ENCODE results near the gene NR2E1.

DNA sequence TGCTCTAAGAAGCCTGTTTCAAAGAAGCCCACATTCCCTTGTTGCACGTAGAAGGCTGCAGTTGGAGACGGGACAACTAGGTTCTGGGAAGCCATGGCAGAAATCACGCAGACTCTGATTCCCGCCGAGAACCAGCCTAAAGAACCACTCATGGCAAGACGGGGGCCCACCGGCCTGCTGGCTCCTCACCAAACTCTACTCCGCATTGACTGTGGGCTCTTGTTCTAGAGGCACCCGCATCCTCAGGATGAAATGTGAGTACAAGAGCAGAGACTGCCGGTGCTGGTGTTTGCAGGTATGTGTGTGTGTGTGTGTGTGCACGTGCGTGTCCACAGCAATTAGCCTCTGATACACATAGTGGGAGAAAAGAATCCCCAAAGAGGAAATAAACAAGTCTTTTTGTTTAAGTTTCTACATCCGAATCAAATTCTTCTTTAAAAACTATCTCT, 42.3 kb upstream of the NR2E1 start:
- TF ChIP-seq ZNF670 (tag by site-specific recombination; IDR thresholded peaks at IDR 0.05; ENCODE audit: low read depth) (no peak), ZNF16 (tag by site-specific recombination; IDR thresholded peaks at IDR 0.05; ENCODE audit: low read depth) (no peak), ZNF114 (tag by site-specific recombination; IDR thresholded peaks at IDR 0.05) (no peak), ZNF510 (tag by site-specific recombination; IDR thresholded peaks at IDR 0.05; ENCODE audit: insufficient replicate concordance) (no peak), ZNF768 (tag by site-specific recombination; IDR thresholded peaks at IDR 0.05) (no peak), ZNF521 (tag by site-specific recombination; IDR thresholded peaks at IDR 0.05) (no peak), TSHZ1 (tag by site-specific recombination; IDR thresholded peaks at IDR 0.05; ENCODE audit: borderline replicate concordance) (no peak), REST (tag by site-specific recombination; IDR thresholded peaks at IDR 0.05) (no peak), ZFP37 (tag by site-specific recombination; IDR thresholded peaks at IDR 0.05) (no peak), ZNF274 (IDR thresholded peaks at IDR 0.05; ENCODE audit: low read length) (no peak), ZNF274 (tag by site-specific recombination; IDR thresholded peaks at IDR 0.05; ENCODE audit: borderline replicate concordance) (no peak)
- TF ChIP-seq, protein P1, sequence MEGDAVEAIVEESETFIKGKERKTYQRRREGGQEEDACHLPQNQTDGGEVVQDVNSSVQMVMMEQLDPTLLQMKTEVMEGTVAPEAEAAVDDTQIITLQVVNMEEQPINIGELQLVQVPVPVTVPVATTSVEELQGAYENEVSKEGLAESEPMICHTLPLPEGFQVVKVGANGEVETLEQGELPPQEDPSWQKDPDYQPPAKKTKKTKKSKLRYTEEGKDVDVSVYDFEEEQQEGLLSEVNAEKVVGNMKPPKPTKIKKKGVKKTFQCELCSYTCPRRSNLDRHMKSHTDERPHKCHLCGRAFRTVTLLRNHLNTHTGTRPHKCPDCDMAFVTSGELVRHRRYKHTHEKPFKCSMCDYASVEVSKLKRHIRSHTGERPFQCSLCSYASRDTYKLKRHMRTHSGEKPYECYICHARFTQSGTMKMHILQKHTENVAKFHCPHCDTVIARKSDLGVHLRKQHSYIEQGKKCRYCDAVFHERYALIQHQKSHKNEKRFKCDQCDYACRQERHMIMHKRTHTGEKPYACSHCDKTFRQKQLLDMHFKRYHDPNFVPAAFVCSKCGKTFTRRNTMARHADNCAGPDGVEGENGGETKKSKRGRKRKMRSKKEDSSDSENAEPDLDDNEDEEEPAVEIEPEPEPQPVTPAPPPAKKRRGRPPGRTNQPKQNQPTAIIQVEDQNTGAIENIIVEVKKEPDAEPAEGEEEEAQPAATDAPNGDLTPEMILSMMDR (tag by site-specific recombination; IDR thresholded peaks at IDR 0.05): no peak
- TF ChIP-seq, protein P2, sequence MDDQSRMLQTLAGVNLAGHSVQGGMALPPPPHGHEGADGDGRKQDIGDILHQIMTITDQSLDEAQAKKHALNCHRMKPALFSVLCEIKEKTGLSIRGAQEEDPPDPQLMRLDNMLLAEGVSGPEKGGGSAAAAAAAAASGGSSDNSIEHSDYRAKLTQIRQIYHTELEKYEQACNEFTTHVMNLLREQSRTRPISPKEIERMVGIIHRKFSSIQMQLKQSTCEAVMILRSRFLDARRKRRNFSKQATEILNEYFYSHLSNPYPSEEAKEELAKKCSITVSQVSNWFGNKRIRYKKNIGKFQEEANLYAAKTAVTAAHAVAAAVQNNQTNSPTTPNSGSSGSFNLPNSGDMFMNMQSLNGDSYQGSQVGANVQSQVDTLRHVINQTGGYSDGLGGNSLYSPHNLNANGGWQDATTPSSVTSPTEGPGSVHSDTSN (CRISPR knock-in tag; IDR thresholded peaks at IDR 0.05): no peak
- TF ChIP-seq, protein P3, sequence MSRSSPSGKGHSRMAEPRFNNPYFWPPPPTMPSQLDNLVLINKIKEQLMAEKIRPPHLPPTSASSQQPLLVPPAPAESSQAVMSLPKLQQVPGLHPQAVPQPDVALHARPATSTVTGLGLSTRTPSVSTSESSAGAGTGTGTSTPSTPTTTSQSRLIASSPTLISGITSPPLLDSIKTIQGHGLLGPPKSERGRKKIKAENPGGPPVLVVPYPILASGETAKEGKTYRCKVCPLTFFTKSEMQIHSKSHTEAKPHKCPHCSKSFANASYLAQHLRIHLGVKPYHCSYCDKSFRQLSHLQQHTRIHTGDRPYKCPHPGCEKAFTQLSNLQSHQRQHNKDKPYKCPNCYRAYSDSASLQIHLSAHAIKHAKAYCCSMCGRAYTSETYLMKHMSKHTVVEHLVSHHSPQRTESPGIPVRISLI (tag by site-specific recombination; IDR thresholded peaks at IDR 0.05): no peak

Measured in HEK293 (cell line).